Astrocyte of the cerebellum (primary cell): Measurements from ENCODE around the gene IBA57.
"Not testable (repeated sequence)": the region's sequence is repeated elsewhere in the genome, so short reads cannot be mapped to it uniquely, and the experiment has no call there.

Experiments used
- DNase-seq: peaks from one replicate; pipeline ENCODE4 v3.0.0-alpha.2; 2011; ENCODE audit warnings: low read depth
- H3K4me3 ChIP-seq: 2 replicates; pipeline ENCODE4 v1.5.1; 2011; ENCODE audit warnings: mild to moderate bottlenecking, low read depth, low read length, moderate library complexity
- in situ Hi-C: cut with HindIII; loops from 2 replicates; pipeline ENCODE4 v1.10.0; 2017; ENCODE audit warnings: low sequenced_read_pairs
- TF ChIP-seq, protein P1 (sequence below): IDR thresholded peaks from 2 replicates; pipeline ENCODE4 v1.5.1; 2012; ENCODE audit warnings: low read length, low read depth, moderate library complexity, mild to moderate bottlenecking; ENCODE audit errors: missing control alignments

The IBA57 gene

DNA sequence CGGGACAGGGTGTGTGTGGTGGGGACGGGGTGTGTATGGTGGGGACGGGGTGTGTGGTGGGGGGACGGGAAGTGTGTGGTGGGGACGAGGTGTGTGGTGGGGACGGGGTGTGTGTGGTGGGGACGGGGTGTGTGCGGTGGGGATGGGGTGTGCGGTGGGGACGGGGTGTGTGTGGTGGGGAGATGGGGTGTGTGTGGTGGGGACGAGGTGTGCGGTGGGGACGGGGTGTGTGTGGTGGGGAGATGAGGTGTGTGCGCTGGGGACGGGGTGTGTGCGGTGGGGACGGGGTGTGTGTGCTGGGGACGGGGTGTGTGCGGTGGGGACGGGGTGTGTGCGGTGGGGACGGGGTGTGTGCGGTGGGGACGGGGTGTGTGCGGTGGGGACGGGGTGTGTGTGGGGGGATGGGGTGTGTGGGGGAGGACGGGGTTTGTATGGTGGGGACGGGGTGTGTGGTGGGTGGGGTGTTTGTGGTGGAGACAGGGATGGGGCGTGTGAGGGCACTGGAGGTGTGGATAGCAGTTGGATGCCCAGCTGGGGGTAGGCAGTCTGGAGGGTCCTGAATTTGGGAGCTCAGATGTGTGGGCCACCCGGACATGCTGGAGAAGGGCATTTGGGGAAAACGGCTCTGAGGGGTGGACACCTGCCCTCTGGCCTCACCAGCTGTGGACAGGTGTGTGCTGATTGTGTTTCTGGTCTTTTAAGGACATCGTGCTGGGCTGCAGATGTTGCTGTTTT lies 16.9 kb downstream of the IBA57 start:
- TF ChIP-seq, protein P1, sequence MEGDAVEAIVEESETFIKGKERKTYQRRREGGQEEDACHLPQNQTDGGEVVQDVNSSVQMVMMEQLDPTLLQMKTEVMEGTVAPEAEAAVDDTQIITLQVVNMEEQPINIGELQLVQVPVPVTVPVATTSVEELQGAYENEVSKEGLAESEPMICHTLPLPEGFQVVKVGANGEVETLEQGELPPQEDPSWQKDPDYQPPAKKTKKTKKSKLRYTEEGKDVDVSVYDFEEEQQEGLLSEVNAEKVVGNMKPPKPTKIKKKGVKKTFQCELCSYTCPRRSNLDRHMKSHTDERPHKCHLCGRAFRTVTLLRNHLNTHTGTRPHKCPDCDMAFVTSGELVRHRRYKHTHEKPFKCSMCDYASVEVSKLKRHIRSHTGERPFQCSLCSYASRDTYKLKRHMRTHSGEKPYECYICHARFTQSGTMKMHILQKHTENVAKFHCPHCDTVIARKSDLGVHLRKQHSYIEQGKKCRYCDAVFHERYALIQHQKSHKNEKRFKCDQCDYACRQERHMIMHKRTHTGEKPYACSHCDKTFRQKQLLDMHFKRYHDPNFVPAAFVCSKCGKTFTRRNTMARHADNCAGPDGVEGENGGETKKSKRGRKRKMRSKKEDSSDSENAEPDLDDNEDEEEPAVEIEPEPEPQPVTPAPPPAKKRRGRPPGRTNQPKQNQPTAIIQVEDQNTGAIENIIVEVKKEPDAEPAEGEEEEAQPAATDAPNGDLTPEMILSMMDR = no peak
- no peak overlapping the region for H3K4me3 ChIP-seq
- in situ Hi-C loops = loop anchor here (10.0 kb wide), 1 partner anchor 58 kb away; no protein-coding TSS in a partner anchor
- no peak for DNase-seq

DNA sequence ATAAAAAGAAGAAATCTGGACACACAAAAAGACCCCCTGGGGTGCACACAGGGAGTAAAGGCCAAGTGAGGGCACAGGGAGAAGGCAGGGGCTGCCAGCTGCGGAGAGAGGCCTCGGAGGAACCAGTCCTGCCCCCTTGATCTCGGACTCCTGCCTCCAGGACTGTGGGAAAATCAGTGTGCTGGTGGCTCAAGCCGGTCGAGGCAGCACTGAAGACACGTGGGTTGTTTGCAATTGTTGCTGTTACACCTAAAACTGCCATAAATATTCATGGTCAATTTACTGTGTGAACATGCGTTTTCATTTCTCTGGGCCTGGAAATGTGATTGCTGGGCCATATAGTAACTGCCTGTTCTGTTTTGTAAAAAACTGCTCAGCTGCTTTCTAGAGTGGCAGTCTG lies 18.5 kb downstream of the IBA57 start:
- DNase-seq = no peak
- in situ Hi-C loops = loop anchor here (10.0 kb wide), 1 partner anchor 59 kb away; no protein-coding TSS in a partner anchor
- TF ChIP-seq, protein P1 = no peak
- no peak overlapping the region for H3K4me3 ChIP-seq

DNA sequence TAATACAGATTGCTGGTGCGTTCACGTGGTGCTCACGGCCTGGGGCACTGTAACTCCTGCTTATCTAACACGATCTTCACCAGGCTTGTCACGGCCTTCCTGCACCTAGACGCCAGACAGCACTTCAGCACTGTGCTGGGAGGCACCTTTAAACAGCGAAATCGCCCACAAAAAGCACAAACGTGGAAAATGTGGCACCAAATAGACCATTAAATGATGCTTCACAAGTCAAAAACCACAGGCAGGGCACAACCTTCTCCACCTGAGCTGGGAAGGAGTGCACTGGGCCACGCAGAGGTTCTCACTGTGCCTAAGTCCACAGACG lies 20.0 kb downstream of the IBA57 start:
- in situ Hi-C loops = loop anchor here (10.0 kb wide), 1 partner anchor 61 kb away; no protein-coding TSS in a partner anchor
- no peak for DNase-seq

DNA sequence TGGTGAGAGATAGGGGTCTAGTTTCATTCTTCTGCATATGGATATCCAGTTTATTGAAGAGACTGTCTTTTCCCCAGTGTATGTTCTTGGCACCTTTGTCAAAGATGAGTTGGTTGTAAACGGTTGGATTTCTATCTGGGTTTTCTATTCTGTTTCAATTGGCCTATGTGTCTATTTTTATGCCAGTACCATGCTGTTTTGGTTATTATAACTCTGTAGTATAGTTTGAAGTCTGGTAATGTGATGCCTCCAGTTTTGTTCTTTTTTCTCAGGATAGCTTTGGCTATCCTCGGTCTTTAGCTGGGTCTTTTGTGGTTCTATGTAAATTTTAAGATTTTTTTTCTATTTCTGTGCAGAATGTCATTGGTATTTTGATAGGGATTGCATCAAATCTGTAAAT lies 22.6 kb downstream of the IBA57 start:
- DNase-seq, H3K4me3 ChIP-seq: not testable (repeated sequence)
- in situ Hi-C loops = loop anchor here (10.0 kb wide), 1 partner anchor 63 kb away; no protein-coding TSS in a partner anchor

More for the DNA sequence above, 20.0 kb downstream of the IBA57 start:
- H3K4me3 ChIP-seq = no peak overlapping the region
- TF ChIP-seq, protein P1 = no peak

DNA sequence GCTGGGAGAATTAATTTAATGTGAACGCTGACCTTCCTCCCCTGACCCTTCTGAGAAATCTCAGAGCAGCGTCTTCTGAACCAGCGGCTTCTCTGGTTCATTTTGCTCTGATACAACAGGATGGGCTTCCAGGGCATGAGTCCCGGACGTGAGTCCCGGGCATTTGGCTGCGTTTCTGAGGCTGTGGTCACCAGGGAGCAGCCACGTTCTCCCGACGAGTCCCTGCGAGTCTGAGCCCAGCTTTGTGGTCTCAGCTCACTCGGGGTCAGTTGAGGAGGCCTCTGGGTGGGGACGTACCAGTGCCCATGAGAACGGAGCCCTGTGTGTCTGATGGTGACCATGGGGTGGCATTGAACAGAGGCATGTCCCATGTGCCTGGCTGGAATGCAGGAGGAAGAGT lies 24.6 kb downstream of the IBA57 start:
- in situ Hi-C loops = no loop called here
- TF ChIP-seq, protein P1 = no peak
- no peak for DNase-seq
- H3K4me3 ChIP-seq = no peak overlapping the region

DNA sequence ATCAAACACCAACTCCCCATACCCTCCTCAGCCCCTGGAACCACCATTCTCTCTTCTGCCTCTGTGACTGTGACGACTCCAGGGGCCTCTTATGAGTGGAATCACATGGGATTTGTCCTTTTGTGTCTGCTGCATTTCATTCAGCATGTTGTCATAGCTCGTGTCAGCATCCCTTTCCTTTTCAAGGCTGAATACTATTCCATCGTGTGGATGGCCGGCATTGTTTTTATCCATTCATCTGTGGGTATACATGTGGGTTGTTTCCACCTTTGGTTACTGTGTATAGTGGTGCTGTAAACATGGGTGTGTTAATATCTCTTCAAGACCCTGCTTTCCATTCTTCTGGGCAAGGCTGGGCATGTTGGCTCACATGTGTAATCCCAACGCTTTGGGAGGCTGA lies 25.2 kb downstream of the IBA57 start:
- H3K4me3 ChIP-seq = no peak overlapping the region
- TF ChIP-seq, protein P1 = no peak
- DNase-seq = no peak
- in situ Hi-C loops = no loop called here

DNA sequence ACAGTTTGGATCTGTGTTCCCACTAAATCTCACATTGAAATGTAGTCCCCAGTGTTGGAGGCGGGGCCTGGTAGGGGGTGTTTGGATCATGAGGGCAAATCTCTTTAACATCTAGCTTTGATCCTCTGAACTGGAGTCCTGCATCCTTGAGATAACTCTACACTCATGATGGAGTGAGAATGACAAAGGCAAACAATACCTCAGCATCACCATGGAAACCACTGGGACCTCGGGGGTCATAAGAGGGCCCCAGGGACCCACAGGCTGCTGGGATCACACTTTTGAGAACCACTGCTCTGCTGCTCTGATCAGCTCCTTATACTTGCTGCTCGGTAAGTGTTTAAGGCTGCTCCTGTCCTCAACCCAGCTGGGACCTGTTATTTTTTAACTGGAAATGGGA lies 28.8 kb downstream of the IBA57 start:
- no peak overlapping the region for H3K4me3 ChIP-seq
- TF ChIP-seq, protein P1 = no peak
- no peak for DNase-seq
- in situ Hi-C loops = no loop called here
